Activated T-helper 1 cell treated with anti-CD3 and anti-CD28 coated beads, Interleukin-12 subunit alpha, Interleukin-12 subunit beta, Interleukin-2, Interleukin-4 antibody, amounts not matched to agents 30 ng/mL and 10 ng/mL and 1 ng/mL, durations not matched to agents 14 hours and 24 hours and 36 hours (primary cell): Measurements from ENCODE around the gene EXD2. TPM values are rescaled to one million over a fixed set of nuclear protein-coding genes. Genes with fewer than 3 reads are reported as not detected.
"Not testable (repeated sequence)": the region's sequence is repeated elsewhere in the genome, so short reads cannot be mapped to it uniquely, and the experiment has no call there.

Source experiments
- DNase-seq: peaks from one replicate; pipeline ENCODE4 v3.0.0; 2021; ENCODE audit warnings: low spot score
- H3K27ac Mint-ChIP-seq: one replicate; pipeline ENCODE4 v1.8.0; 2021; ENCODE audit warnings: mild to moderate bottlenecking, mixed read lengths
- H3K27me3 Mint-ChIP-seq: one replicate; pipeline ENCODE4 v1.8.0; 2022; ENCODE audit warnings: mild to moderate bottlenecking, moderate library complexity, mixed read lengths; ENCODE audit not compliant: insufficient read depth
- H3K36me3 Mint-ChIP-seq: one replicate; pipeline ENCODE4 v1.8.0; 2021; ENCODE audit warnings: low read depth, mixed read lengths
- H3K4me1 Mint-ChIP-seq: one replicate; pipeline ENCODE4 v1.8.0; 2021; ENCODE audit warnings: low read depth, mixed read lengths
- H3K4me3 Mint-ChIP-seq: one replicate; pipeline ENCODE4 v1.8.0; 2021; ENCODE audit warnings: mild to moderate bottlenecking, moderate library complexity, mixed read lengths
- H3K9me3 Mint-ChIP-seq: one replicate; pipeline ENCODE4 v1.8.0; 2021; ENCODE audit warnings: mixed read lengths
- intact Hi-C: fragments of 100-400 bp; cut with micrococcal nuclease; formaldehyde crosslinking; loops from one replicate; pipeline ENCODE4 v1.15.1; 2024
- total RNA-seq: library from RNA; stranded (reverse); gene quantifications from 2 replicates; pipeline ENCODE4 v1.2.3, GENCODE V29; 2022

The EXD2 gene
- total RNA-seq, 1 donor from 2014 or later = 6.5 TPM

DNA sequence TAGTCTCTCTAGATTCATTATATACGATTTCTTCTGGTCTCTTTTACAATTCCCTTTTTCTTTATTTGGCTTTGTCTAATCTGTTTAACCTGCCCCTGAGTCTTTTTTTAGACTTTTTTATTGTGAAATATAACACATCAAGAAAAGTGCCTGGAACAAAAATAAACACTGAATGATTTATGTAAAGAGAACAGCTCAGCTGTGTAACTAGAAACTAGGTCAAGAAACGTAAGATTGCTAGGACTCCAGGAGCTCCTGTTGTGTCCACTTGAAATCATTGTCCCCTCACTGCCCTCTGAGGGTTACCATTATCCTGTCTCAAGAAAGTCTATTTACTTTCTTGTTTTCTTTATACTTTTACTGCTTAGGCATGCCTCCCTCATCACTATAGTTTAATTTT is 23.1 kb downstream of the EXD2 start:
- peaks cover 5% of the 10 kb centered on the region for H3K36me3 Mint-ChIP-seq
- no peaks in the 10 kb centered on the region for H3K9me3 Mint-ChIP-seq
- H3K27me3 Mint-ChIP-seq = peaks cover 3% of the 10 kb centered on the region
- DNase-seq = no peak
- H3K27ac Mint-ChIP-seq = no peak overlapping the region
- H3K4me1 Mint-ChIP-seq = no peaks in the 10 kb centered on the region
- intact Hi-C loops = no loop called here
- H3K4me3 Mint-ChIP-seq = no peak overlapping the region

DNA sequence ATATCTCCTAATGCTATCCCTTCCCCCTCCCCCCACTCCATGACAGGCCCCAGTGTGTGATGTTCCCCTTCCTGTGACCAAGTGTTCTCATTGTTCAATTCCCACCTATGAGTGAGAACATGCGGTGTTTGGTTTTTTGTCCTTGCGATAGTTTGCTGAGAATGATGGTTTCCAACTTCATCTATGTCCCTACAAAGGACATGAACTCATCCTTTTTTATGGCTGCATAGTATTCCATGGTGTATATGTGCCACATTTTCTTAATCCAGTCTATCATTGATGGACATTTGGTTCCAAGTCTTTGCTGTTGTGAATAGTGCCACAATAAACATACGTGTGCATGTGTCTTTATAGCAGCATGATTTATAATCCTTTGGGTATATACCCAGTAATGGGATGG is 26.4 kb downstream of the EXD2 start:
- H3K4me3 Mint-ChIP-seq, intact Hi-C loops, H3K36me3 Mint-ChIP-seq, H3K9me3 Mint-ChIP-seq, H3K4me1 Mint-ChIP-seq, H3K27me3 Mint-ChIP-seq, DNase-seq, H3K27ac Mint-ChIP-seq: not testable (repeated sequence)

DNA sequence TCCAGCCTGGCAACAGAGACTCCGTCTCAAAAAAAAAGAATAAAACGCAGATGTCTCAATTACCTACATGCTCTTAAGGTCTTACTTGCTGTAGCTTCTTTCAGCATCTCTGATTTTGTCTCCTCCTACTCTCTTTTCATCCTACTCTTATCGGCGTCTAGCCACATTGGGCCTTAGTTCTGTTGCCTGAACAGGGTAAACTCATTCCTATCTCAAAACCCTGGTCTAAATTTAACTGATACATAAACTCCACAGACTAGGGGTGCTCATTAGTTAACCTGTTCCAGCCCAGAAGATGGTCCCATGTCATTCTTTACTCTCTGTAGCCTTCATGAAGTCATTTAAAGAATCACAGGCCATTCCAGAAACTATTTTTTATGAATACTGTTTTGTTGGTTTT is 33.6 kb downstream of the EXD2 start:
- Mint-ChIP-seq H3K4me1 (no peaks in the 10 kb centered on the region), H3K27me3 (no peaks in the 10 kb centered on the region), H3K27ac (no peak overlapping the region), H3K36me3 (no peaks in the 10 kb centered on the region), H3K4me3 (no peak overlapping the region), H3K9me3 (no peaks in the 10 kb centered on the region)
- intact Hi-C loops = no loop called here
- DNase-seq = no peak

DNA sequence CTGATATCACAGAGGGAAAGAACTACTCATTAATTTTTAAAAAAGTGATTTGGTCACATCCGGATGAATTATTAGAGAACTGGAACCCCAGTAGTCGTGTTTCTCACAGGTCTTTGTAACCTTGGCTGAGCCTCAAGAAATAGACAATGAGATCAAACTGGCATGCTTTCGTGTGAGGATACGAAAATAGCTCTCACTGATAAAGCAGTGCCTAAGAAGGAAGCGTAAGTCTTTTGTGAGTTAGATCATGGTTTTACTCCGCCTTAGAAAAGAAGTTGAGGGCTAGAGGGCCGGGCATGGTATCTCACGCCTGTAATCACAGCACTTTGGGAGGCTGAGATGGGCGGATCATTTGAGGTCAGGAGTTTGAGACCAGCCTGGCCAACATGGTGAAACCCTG is 34.9 kb downstream of the EXD2 start:
- intact Hi-C loops = no loop called here
- no peaks in the 10 kb centered on the region for H3K36me3 Mint-ChIP-seq
- H3K4me3 Mint-ChIP-seq = no peak overlapping the region
- DNase-seq = no peak
- H3K27ac Mint-ChIP-seq = no peak overlapping the region
- H3K27me3 Mint-ChIP-seq = no peaks in the 10 kb centered on the region
- no peaks in the 10 kb centered on the region for H3K9me3 Mint-ChIP-seq
- H3K4me1 Mint-ChIP-seq = no peaks in the 10 kb centered on the region

DNA sequence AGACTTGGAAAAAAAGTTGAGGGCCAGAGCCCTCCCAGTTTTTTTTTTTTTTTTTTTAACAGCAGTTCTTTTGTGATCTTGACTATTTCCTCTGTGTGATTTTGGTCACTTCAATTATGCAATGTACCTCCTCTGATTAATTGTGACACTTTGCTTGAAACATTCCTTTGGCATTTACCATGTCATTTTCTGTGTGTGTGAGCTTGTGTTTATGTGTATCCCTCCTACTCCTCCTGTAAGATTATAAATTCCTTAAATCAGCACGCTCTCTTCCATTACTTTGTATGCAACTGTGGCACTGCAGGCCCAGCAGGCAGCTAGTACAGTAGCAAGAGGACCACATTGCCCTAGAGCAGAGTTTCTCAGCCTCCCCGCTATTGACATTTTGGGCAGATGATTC is 35.4 kb downstream of the EXD2 start:
- H3K4me3 Mint-ChIP-seq = no peak overlapping the region

DNA sequence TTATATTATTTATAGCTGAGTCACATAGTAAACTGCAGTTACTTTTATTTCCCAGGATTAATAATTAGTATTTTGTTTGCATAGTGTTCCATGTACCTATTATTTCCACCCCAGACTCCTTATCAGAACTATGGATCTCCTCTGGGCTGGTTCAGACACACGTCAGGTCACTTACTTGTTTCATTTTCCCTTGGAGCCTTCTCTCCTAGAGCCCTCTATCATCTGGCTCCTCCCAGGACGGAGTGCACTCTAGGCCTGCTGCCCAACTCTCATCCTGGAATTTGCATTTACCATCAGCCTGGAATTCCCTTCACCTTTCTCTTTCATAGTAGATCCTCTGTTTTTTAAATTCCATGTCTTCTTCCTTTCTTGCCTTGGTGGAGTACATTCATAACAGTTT is 40.2 kb downstream of the EXD2 start:
- DNase-seq = no peak
- no peak overlapping the region for H3K27ac Mint-ChIP-seq
- no peaks in the 10 kb centered on the region for H3K27me3 Mint-ChIP-seq
- no peak overlapping the region for H3K4me3 Mint-ChIP-seq
- intact Hi-C loops = no loop called here
- H3K4me1 Mint-ChIP-seq = peaks cover 10% of the 10 kb centered on the region
- no peaks in the 10 kb centered on the region for H3K9me3 Mint-ChIP-seq
- no peaks in the 10 kb centered on the region for H3K36me3 Mint-ChIP-seq

More for the DNA sequence above, 35.4 kb downstream of the EXD2 start:
- intact Hi-C loops = no loop called here
- Mint-ChIP-seq H3K4me1 (no peaks in the 10 kb centered on the region), H3K27ac (no peak overlapping the region), H3K9me3 (no peaks in the 10 kb centered on the region), H3K27me3 (no peaks in the 10 kb centered on the region), H3K36me3 (no peaks in the 10 kb centered on the region)
- no peak for DNase-seq

DNA sequence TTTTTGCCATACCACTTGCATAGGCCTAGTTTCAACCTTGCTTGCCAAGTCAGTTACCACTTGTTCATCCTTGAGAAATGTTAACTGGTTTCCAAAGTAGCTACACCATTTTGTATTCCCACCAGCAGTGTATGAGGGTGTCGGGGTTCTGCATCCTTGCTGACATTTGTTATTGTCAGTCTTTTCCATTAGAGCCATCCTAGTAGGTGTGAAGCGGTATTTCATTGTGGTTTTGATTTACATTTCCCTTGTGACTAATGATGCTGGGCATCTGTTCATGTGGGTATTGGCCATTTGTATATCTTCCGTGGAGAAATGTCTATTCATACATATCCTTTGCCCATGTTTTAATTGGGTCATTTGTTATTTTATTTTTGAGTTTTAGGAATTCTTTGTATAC is 41.1 kb downstream of the EXD2 start:
- no peaks in the 10 kb centered on the region for H3K27me3 Mint-ChIP-seq
- H3K4me1 Mint-ChIP-seq = peaks cover 10% of the 10 kb centered on the region
- no peaks in the 10 kb centered on the region for H3K36me3 Mint-ChIP-seq
- H3K4me3 Mint-ChIP-seq = no peak overlapping the region
- H3K9me3 Mint-ChIP-seq = no peaks in the 10 kb centered on the region
- H3K27ac Mint-ChIP-seq = no peak overlapping the region
- DNase-seq = no peak
- intact Hi-C loops = no loop called here

DNA sequence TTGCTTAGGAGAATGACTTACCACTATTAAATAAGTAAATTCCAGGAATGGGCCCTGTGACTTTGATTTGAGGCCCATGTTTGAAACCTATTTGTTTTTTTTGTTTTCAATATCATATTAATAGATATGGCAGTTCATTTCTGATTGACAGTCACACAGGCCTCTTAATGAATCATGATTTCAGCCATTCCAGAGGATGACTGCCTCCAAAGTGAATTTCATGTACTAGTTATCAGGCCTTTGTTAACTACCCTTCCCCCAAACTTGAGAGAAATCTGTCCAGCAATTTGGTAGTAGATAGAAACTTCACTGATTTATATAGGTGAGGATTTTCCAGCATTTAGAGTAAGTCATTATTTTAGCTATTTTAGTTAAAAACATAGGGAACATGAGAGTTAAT is 42.8 kb downstream of the EXD2 start:
- no peaks in the 10 kb centered on the region for H3K9me3 Mint-ChIP-seq
- no peaks in the 10 kb centered on the region for H3K36me3 Mint-ChIP-seq
- intact Hi-C loops = no loop called here
- no peak overlapping the region for H3K4me3 Mint-ChIP-seq
- H3K27ac Mint-ChIP-seq = no peak overlapping the region
- DNase-seq = no peak
- H3K4me1 Mint-ChIP-seq = peaks cover 10% of the 10 kb centered on the region
- no peaks in the 10 kb centered on the region for H3K27me3 Mint-ChIP-seq

DNA sequence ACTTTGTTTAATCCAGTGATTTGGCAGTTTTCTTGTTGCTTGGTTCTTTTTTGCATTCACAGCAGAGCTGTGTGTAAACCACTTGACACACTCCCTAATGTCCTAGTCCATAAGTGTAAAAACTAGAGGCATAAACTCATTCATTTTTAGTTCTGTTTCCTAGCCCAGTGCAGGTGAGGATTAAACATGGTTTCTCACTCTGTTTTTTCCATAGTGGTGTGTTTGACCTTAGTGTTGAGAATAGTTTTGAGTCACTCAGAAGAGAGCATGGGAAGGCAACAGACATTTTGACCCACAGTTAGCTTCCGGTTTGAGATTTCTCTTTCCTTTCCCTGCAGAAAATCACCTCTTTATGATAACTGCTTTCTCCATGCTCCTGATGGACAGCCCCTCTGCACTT is 44.4 kb downstream of the EXD2 start:
- no peak overlapping the region for H3K27ac Mint-ChIP-seq
- peaks cover 10% of the 10 kb centered on the region for H3K4me1 Mint-ChIP-seq
- H3K36me3 Mint-ChIP-seq = no peaks in the 10 kb centered on the region
- H3K9me3 Mint-ChIP-seq = no peaks in the 10 kb centered on the region
- no peak overlapping the region for H3K4me3 Mint-ChIP-seq
- no peaks in the 10 kb centered on the region for H3K27me3 Mint-ChIP-seq
- no peak for DNase-seq
- intact Hi-C loops = no loop called here

DNA sequence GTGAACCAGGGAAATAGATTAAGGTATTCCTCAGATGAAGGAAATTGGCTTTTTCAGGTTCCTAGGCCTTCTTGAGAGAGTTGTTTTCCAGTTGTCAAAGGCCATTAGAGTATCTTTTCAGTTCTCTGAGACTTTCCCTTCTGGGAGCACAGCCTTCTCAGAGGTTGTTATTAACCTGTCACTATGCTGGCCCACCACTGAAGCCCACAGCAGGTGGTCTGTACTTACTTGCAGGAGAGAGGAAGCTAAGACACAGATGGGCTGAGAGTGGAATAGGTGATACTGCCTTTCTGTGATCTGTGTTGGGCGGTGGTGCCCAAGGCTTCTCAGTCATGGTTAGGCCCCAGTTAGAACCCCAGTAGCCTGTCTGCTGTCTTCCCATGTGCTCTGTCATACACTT is 45.8 kb downstream of the EXD2 start:
- Mint-ChIP-seq H3K36me3 (no peaks in the 10 kb centered on the region), H3K27me3 (no peaks in the 10 kb centered on the region), H3K9me3 (no peaks in the 10 kb centered on the region), H3K4me3 (no peak overlapping the region), H3K4me1 (peaks cover 10% of the 10 kb centered on the region), H3K27ac (no peak overlapping the region)
- intact Hi-C loops = no loop called here
- DNase-seq = no peak

DNA sequence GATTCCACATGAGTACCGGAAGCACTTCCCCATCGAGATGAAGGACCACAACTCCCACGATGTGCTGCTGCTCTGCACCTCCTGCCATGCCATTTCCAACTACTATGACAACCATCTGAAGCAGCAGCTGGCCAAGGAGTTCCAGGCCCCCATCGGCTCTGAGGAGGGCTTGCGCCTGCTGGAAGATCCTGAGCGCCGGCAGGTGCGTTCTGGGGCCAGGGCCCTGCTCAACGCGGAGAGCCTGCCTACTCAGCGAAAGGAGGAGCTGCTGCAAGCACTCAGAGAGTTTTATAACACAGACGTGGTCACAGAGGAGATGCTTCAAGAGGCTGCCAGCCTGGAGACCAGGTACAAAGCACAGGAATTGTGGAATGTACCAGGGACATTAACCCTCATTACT is 46.3 kb downstream of the EXD2 start:
- intact Hi-C loops = no loop called here

DNA sequence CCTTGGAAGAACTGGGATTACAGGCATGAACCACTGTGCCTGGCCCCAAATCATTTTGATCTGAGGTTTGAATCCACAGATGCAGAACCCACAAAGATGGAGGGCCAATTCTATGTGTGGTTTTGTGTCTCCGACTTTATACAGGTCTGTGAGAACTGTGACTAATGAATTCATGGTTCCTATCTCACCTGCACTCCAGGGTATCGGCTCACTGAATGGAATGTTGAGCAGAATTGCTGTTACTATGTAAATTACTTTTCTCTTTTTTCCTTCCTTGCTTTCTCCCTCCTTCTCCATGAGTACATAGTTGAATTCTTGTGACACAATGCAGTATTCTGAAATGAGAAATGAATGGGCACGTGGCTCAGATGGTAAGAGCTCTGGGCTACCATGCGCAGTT is 47.6 kb downstream of the EXD2 start:
- Mint-ChIP-seq H3K36me3 (no peaks in the 10 kb centered on the region), H3K4me3 (no peak overlapping the region), H3K27me3 (no peaks in the 10 kb centered on the region), H3K9me3 (no peaks in the 10 kb centered on the region), H3K27ac (no peak overlapping the region), H3K4me1 (peaks cover 10% of the 10 kb centered on the region)
- intact Hi-C loops = no loop called here
- no peak for DNase-seq

More for the DNA sequence above, 46.3 kb downstream of the EXD2 start:
- H3K9me3 Mint-ChIP-seq = no peaks in the 10 kb centered on the region
- no peak overlapping the region for H3K27ac Mint-ChIP-seq
- no peaks in the 10 kb centered on the region for H3K36me3 Mint-ChIP-seq
- no peak overlapping the region for H3K4me3 Mint-ChIP-seq
- peaks cover 10% of the 10 kb centered on the region for H3K4me1 Mint-ChIP-seq
- H3K27me3 Mint-ChIP-seq = no peaks in the 10 kb centered on the region
- no peak for DNase-seq

DNA sequence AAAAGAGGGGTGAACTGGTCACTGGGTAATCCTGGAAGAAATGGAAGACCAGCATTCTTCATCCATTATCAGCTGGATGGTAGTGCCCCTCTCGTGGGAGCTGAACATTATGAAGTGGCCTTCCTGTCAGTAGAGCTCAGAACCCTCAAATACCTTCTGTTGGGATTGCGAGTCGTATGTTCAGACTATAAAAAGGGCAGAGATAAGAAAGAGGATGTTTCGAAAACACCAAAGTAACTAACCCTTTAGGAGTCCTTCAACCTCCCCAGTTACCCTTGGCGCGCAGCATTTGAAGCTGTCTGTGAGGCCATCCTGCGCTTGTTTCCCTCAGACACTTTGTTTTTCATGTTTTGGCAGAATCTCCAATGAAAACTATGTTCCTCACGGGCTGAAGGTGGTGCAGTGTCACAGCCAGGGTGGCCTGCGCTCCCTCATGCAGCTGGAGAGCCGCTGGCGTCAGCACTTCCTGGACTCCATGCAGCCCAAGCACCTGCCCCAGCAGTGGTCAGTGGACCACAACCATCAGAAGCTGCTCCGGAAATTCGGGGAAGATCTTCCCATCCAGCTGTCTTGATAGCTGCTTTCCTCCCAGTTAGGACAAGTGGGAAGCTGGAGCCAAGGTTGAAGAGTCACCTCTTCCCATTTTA is 49.4 kb downstream of the EXD2 start:
- Mint-ChIP-seq H3K9me3 (no peaks in the 10 kb centered on the region), H3K27me3 (peaks cover 2% of the 10 kb centered on the region), H3K4me1 (peaks cover 6% of the 10 kb centered on the region), H3K36me3 (no peaks in the 10 kb centered on the region), H3K27ac (no peak overlapping the region), H3K4me3 (no peak overlapping the region)
- intact Hi-C loops = loop anchor here (5.0 kb wide), 1 partner anchor 157 kb away; the partner anchor contains the start of genes ERH and SLC39A9
- no peak for DNase-seq

DNA sequence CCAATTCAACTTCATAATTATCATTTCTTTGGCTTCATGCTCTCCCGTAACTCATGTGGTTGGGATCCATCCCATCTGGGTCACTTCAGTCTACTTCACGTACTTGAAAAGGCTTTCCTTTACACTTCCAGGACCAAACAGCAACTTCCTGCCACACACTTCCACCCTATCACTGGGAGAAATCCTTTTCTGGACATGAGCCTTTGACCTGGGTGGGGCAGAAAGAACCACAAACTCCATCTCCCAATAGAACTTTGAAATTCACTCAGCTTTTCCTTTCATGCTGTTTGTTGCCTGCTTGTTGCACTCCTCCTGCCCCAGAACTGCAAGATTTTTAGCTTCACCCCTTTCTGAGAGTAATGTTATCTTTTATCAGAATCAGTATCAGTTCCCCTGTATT is 50.3 kb downstream of the EXD2 start:
- no peak overlapping the region for H3K4me3 Mint-ChIP-seq
- H3K27ac Mint-ChIP-seq = no peak overlapping the region
- no peaks in the 10 kb centered on the region for H3K36me3 Mint-ChIP-seq
- peaks cover 2% of the 10 kb centered on the region for H3K27me3 Mint-ChIP-seq
- H3K9me3 Mint-ChIP-seq = no peaks in the 10 kb centered on the region
- no peak for DNase-seq
- intact Hi-C loops = loop anchor here (5.0 kb wide), 1 partner anchor 156 kb away; the partner anchor contains the start of genes ERH and SLC39A9
- no peaks in the 10 kb centered on the region for H3K4me1 Mint-ChIP-seq
